Left lobe of liver (tissue), 2 donors: ENCODE results near the gene TMEM201. TPM values are rescaled to one million over a fixed set of nuclear protein-coding genes. Genes with fewer than 3 reads are reported as not detected.
"Not testable (repeated sequence)": the region's sequence is repeated elsewhere in the genome, so short reads cannot be mapped to it uniquely, and the experiment has no call there.

ENCODE experiments used
- ATAC-seq: fragments of 200-7000 bp; cut with Tn5 transposase; one replicate; pipeline ENCODE4 v1.9.1; 2020; ENCODE audit warnings: mild to moderate bottlenecking, moderate library complexity
- DNase-seq: peaks from one replicate; pipeline ENCODE4 v3.0.0-alpha.2; 2020; ENCODE audit warnings: low spot score
- total RNA-seq: library from RNA; stranded (reverse); gene quantifications from one replicate; pipeline ENCODE4 v1.2.1, GENCODE V29; 2021
- donor health status: DM: no; HTN: no; CAD: no; lungs with moderate emphysema.
- donor health status: DM: no; HTN: yes; CAD: no.

TMEM201 gene, protein sequence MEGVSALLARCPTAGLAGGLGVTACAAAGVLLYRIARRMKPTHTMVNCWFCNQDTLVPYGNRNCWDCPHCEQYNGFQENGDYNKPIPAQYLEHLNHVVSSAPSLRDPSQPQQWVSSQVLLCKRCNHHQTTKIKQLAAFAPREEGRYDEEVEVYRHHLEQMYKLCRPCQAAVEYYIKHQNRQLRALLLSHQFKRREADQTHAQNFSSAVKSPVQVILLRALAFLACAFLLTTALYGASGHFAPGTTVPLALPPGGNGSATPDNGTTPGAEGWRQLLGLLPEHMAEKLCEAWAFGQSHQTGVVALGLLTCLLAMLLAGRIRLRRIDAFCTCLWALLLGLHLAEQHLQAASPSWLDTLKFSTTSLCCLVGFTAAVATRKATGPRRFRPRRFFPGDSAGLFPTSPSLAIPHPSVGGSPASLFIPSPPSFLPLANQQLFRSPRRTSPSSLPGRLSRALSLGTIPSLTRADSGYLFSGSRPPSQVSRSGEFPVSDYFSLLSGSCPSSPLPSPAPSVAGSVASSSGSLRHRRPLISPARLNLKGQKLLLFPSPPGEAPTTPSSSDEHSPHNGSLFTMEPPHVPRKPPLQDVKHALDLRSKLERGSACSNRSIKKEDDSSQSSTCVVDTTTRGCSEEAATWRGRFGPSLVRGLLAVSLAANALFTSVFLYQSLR
- total RNA-seq: 2.0 TPM

DNA sequence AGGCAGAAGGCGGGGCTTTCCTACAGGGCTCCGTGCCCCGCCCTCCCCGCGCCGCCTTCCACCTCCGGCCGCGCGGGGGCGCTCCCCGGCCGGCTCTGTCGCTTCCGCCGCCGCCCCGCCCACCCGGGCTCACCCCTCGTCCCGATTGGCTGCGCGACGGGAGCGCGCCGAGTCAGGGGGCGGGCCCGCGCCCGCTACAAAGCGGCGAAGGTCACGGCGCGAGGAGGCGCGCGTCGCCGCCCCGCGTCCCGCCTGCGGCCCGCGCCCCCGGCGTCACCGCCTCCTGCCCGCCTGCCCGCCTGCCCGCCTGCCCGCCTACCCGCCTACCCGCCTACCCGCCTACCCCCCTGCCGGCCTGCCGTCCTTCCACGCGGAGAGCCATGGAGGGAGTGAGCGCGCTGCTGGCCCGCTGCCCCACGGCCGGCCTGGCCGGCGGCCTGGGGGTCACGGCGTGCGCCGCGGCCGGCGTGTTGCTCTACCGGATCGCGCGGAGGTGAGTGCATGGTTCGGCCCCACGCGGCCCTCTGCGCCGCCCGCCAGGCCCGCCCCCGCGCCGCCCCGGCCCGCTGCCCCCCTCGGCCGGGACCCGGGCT, at the start of gene TMEM201:
Gene TMEM201, plus strand, starts transcription at position 361 of the 593 bp plus-strand sequence. Its CDS starts 20 bp downstream, at position 381.
- ATAC-seq (peak; percentile 93), DNase-seq (peak; percentile 96)

GRCh38 chr1:9539165-9539828, 49.4 kb upstream of the TMEM201 start, which contains the start of gene SLC25A33:
Gene SLC25A33 (plus strand): TSS chr1:9539465. CDS start chr1:9539692, 227 bp downstream.
- peak; percentile 99 for DNase-seq

GRCh38 chr1:9539829-9540550, 48.7 kb upstream of the TMEM201 start:
- ATAC-seq (peak; percentile 48), DNase-seq (peak; percentile 68)

More at GRCh38 chr1:9539165-9539828, 49.4 kb upstream of the TMEM201 start, which contains the start of gene SLC25A33:
- peak; percentile 85 for ATAC-seq

DNA sequence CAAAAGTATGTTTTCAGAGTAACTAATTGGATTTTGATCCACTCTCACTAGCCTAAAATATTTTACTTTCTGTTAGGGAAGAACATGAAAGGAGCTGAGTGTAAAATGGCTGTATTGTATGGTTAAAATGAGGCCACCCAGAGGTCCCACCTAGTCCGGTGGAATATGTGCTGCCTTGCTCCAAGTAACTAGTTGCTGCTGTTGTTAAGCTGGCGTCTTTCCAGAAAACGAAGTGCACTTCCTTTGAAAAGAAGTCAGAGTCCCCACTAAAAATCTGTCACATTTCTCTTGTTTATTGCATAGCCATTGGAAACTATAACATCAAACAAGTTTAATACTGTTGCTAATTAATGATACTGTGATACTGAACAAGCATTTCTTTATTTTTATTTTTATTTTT, 46.3 kb upstream of the TMEM201 start:
- DNase-seq: no peak
- no peak for ATAC-seq

- ATAC-seq: no peak
Observed at GRCh38 chr1:9544926-9545325, 43.8 kb upstream of the TMEM201 start.

DNA sequence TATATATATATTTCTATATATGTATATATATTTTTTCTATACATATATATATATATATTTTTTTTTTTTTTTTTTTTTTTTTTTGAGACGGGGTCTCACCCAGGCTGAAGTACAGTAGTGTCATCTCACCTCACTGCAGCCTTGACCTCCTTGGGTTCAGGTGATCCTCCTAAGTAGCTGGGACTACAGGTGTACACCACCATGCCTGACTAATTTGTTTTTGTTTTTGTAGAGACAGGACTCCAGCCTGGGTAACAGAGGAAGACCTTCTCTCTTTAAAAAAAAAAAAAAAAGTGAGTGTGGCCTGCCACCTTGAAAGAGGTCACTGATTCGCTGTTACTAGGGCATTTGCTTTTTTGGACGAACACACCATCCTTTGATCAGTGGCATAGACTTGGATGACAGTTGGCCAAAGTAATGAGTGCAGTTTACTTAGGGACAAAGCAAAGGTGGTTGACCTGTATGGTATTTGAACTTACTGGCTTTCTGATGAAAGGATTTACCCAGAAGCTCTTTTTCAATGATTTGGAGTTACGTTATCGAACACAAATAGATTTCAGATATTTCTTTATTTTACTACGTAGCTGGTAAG, 38.7 kb upstream of the TMEM201 start:
- ATAC-seq (peak; percentile 72), DNase-seq (peak; percentile 72)

More at GRCh38 chr1:9544926-9545325, 43.8 kb upstream of the TMEM201 start:
- DNase-seq: no peak

DNA sequence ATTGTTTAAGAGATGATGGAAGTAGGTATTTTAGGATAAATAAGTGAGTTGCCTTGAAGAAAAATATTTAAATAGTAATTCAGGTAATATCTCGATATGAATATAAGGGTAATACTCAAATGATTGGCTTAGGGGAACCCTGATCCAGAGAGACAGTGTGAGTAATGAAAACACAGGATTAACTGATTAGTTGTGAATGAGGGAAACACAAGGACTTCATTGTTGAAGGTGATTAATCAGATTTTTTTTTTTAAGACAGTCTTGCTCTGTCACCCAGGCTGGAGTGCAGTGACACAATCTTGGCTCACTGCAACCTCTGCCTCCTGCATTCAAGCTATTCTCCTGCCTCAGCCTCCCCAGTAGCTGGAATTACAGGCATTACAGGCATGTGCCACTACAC, 36.7 kb upstream of the TMEM201 start:
- ATAC-seq: no peak
- DNase-seq: no peak

DNA sequence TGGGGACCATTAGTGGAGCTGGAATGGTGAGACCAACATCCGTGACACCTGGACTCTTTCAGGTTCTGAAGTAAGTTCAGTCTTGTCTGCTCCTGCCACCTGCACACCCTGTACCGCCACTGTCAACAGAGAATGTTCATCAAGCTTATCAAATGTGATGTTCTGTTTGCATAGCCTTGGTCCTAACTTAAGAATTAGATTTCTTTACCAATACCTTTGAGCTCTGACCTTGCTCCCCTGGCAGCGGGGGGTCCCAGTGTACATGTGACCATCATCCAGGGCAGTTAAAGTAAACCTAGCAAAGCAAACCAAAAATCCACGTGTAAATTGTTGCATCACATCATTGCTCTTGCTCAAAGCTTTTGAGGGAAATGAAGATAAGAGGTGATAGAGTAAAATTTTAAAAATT, 35.0 kb upstream of the TMEM201 start:
- peak; percentile 73 for ATAC-seq
- peak; percentile 93 for DNase-seq

DNA sequence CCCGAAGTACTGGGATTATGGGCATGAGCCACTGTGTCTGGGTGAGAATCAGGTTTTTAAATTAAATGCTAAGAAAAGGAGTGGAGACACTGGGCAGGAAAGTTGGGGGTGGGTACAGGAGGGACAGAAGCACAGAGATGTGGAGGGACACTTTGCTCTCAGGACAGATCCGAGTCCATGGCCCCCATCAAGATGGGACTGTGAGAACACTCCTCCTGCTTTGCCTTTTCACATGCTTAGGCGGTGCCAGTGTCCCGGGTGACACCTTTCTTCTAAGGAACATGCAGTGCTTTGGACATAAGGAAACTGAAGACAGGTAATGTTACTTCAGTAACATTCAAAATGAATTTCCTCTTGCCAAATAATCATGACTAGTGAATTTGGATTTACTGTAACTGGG, 32.8 kb upstream of the TMEM201 start:
- DNase-seq (no peak), ATAC-seq (no peak)

DNA sequence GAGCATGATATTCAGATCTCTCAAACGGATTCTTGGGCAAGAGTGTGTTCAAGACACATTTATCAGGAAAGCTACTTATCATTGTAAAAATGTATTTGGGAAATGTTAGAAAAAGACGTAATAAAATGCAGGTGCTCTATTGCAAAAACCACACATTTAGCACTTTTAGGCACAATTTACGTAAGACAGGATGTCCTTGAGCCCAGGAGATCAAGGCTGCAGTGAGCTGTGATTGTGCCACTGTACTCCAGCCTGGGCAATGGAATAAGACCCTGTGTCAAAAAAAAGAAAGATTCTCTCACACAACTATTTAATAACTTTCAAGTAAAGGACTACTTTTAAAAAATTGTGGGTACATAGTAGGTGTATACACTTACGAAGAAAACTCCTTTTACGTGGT, 31.1 kb upstream of the TMEM201 start:
- no peak for DNase-seq
- no peak for ATAC-seq

GRCh38 chr1:9558271-9558945, 30.3 kb upstream of the TMEM201 start:
- no peak for ATAC-seq
- no peak for DNase-seq

GRCh38 chr1:9558946-9559545, 29.7 kb upstream of the TMEM201 start:
- ATAC-seq (no peak), DNase-seq (no peak)

GRCh38 chr1:9559673-9560072, 29.0 kb upstream of the TMEM201 start:
- no peak for DNase-seq

DNA sequence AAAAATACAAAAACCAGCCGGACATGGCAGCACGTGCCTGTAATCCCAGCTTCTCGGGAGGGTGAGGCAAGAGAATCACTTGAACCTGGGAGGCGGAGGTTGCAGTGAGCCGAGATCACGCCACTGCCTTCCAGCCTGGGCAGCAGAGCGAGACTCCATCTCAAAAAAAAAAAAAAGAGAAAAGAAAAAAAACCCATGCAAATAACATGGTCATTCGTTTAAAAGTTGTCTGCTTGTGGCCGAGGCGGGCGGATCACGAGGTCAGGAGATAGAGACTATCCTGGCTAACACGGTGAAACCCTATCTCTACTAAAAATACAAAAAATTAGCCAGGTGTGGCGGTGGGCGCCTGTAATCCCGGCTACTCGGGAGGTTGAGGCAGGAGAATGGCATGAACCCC, 28.6 kb upstream of the TMEM201 start:
- not testable (repeated sequence) for ATAC-seq, DNase-seq

More at GRCh38 chr1:9559673-9560072, 29.0 kb upstream of the TMEM201 start:
- no peak for ATAC-seq

- ATAC-seq: peak; percentile 43
Observed at GRCh38 chr1:9561429-9561828, 27.3 kb upstream of the TMEM201 start.

DNA sequence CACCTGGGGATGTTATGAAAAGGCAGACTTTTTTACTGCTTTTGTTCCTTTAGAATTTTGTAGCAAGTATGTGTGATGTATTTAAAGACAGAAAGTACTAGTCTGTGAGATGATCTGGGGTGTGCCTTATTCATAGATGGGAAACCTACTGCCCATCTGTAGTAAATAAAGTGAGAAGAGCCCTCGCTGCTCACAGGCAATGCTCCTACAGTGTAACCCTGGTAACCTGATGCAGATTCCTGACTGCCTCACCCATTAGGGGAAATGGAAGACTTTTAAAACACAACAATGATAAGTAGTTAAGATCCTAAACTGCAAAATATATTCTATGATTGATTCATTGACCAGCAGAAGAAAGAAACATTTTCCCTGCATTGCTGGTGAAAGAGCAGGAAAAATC, 19.4 kb upstream of the TMEM201 start:
- ATAC-seq: no peak
- DNase-seq: no peak

More at GRCh38 chr1:9561429-9561828, 27.3 kb upstream of the TMEM201 start:
- DNase-seq: no peak

DNA sequence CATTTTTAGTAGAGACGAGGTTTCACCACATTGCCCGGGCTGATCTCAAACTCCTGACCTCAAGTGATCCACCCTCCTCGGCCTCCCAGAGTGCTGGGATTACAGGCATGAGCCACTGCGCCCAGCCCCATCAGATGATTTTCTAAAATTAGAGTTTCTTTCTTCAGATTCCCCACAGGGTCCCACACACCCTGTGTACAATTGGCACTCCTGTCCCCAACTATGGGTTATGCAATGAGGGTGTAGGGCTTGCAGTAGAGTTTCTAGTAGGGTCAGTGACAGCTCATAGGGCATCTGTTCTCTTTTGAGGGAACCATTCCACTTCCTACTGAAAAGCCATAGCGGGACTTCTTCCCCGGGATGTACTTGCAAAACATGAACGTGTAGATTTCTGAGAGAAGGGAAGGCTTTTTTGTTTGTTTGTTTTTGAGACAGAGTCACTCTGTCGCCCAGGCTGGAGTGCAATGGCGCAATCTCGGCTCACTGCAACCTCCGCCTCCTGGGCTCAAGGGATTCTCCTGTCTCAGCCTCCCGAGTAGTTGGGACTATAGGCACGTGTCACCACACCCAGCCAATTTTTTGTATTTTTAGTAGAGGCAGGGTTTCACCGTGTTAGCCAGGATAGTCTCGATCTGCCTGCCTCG, 17.7 kb upstream of the TMEM201 start:
- DNase-seq: not testable (repeated sequence)
- peak; percentile 63 for ATAC-seq

- ATAC-seq: peak; percentile 46
Observed at GRCh38 chr1:9573723-9574122, 15.0 kb upstream of the TMEM201 start.

More at GRCh38 chr1:9573723-9574122, 15.0 kb upstream of the TMEM201 start:
- DNase-seq: no peak
